H1 (cell line): ENCODE data around the gene OXNAD1. TPM values are rescaled to one million over a fixed set of nuclear protein-coding genes. Genes with fewer than 3 reads are reported as not detected.

Experiments
- CHD2 ChIP-seq: IDR thresholded peaks from 2 replicates; pipeline ENCODE4 v1.6.1; 2012; ENCODE audit warnings: low read length, improper control_type of control experiment
- KDM4A ChIP-seq: IDR thresholded peaks from one replicate; pipeline ENCODE4 v1.7.1; 2012; ENCODE audit warnings: low read depth, mild to moderate bottlenecking, moderate library complexity, low read length, inconsistent platforms; ENCODE audit not compliant: severe bottlenecking
- KDM5A ChIP-seq: fragments of 200-600 bp; IDR thresholded peaks from 2 replicates; pipeline ENCODE4 v1.7.1; 2012; ENCODE audit warnings: mild to moderate bottlenecking, low read length, inconsistent platforms, mixed read lengths
- TAF7 ChIP-seq: optimal IDR thresholded peaks from 2 replicates; pipeline ENCODE3; 2011; ENCODE audit warnings: low read depth, mild to moderate bottlenecking, inconsistent platforms, low read length, moderate library complexity, borderline replicate concordance
- polyA plus RNA-seq, 7 experiments: library from polyadenylated mRNA; depleted of rRNA in 3 of 7; stranded (reverse) in 5 of 7; unstranded in 2 of 7; fragments of >200 nt in 5 of 7; fragments of 200-250 nt in 2 of 7; gene quantifications; 1 replicate in 5 of 7; 2 replicates in 1 of 7; 4 replicates in 1 of 7; pipeline versions ENCODE4 v1.2.1 to v1.2.3, GENCODE V29; 2011 to 2013; ENCODE audit warnings: missing spikeins in 2 of 7, mixed read lengths in 2 of 7
- total RNA-seq: library from RNA; stranded (reverse); fragmentation: NEBNext Ultra II Directional; extraction: Animal tissue kit (Norgen Biotek cat#: 25700); gene quantifications from 2 replicates; pipeline ENCODE4 v1.2.1, GENCODE V29; 2021
- TF ChIP-seq, protein P1 (sequence below): fragments of 300-600 bp; sonication (generic); IDR thresholded peaks from 2 replicates; pipeline ENCODE4 v1.7.1; 2012; ENCODE audit warnings: low read length, moderate library complexity, mild to moderate bottlenecking, inconsistent platforms; ENCODE audit not compliant: insufficient replicate concordance
- TF ChIP-seq, protein P2 (sequence below): IDR thresholded peaks from 2 replicates; pipeline ENCODE4 v1.6.1; 2011; ENCODE audit warnings: low read length, improper control_type of control experiment
- TF ChIP-seq, protein P3 (sequence below): IDR thresholded peaks from 2 replicates; pipeline ENCODE4 v1.6.1; 2011; ENCODE audit warnings: low read depth, mild to moderate bottlenecking, low read length; ENCODE audit not compliant: insufficient read depth
- TF ChIP-seq, protein P4 (sequence below): IDR thresholded peaks from 2 replicates; pipeline ENCODE4 v1.6.1; 2012; ENCODE audit warnings: low read length, inconsistent platforms

The OXNAD1 gene
- total and polyA plus RNA-seq, 2 of the 8 experiments (the other 6 are each of a cell fraction or from before 2014, with no cell fraction given), result 14.9 to 24.8 TPM

DNA sequence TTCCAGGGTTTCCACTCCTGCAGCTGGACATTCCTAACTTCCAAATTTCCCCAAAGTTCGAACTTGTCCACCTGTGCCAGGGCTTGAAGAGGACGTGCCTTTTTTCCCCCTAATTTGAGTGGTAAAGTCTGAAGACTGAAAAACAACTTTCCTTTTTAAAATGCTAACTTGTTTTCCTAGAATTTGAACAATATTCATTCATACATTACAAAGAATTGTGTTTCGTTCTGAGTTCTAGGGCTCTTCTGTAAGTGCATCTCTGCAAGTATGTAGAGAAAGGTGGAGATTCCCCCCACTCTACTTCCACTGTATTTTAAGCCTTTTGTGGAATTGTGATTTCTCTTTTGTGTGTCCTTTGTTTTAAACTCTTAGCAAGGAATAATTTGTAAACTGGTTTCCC, 9.7 kb upstream of the OXNAD1 start (continued):
- TF ChIP-seq, protein P1, sequence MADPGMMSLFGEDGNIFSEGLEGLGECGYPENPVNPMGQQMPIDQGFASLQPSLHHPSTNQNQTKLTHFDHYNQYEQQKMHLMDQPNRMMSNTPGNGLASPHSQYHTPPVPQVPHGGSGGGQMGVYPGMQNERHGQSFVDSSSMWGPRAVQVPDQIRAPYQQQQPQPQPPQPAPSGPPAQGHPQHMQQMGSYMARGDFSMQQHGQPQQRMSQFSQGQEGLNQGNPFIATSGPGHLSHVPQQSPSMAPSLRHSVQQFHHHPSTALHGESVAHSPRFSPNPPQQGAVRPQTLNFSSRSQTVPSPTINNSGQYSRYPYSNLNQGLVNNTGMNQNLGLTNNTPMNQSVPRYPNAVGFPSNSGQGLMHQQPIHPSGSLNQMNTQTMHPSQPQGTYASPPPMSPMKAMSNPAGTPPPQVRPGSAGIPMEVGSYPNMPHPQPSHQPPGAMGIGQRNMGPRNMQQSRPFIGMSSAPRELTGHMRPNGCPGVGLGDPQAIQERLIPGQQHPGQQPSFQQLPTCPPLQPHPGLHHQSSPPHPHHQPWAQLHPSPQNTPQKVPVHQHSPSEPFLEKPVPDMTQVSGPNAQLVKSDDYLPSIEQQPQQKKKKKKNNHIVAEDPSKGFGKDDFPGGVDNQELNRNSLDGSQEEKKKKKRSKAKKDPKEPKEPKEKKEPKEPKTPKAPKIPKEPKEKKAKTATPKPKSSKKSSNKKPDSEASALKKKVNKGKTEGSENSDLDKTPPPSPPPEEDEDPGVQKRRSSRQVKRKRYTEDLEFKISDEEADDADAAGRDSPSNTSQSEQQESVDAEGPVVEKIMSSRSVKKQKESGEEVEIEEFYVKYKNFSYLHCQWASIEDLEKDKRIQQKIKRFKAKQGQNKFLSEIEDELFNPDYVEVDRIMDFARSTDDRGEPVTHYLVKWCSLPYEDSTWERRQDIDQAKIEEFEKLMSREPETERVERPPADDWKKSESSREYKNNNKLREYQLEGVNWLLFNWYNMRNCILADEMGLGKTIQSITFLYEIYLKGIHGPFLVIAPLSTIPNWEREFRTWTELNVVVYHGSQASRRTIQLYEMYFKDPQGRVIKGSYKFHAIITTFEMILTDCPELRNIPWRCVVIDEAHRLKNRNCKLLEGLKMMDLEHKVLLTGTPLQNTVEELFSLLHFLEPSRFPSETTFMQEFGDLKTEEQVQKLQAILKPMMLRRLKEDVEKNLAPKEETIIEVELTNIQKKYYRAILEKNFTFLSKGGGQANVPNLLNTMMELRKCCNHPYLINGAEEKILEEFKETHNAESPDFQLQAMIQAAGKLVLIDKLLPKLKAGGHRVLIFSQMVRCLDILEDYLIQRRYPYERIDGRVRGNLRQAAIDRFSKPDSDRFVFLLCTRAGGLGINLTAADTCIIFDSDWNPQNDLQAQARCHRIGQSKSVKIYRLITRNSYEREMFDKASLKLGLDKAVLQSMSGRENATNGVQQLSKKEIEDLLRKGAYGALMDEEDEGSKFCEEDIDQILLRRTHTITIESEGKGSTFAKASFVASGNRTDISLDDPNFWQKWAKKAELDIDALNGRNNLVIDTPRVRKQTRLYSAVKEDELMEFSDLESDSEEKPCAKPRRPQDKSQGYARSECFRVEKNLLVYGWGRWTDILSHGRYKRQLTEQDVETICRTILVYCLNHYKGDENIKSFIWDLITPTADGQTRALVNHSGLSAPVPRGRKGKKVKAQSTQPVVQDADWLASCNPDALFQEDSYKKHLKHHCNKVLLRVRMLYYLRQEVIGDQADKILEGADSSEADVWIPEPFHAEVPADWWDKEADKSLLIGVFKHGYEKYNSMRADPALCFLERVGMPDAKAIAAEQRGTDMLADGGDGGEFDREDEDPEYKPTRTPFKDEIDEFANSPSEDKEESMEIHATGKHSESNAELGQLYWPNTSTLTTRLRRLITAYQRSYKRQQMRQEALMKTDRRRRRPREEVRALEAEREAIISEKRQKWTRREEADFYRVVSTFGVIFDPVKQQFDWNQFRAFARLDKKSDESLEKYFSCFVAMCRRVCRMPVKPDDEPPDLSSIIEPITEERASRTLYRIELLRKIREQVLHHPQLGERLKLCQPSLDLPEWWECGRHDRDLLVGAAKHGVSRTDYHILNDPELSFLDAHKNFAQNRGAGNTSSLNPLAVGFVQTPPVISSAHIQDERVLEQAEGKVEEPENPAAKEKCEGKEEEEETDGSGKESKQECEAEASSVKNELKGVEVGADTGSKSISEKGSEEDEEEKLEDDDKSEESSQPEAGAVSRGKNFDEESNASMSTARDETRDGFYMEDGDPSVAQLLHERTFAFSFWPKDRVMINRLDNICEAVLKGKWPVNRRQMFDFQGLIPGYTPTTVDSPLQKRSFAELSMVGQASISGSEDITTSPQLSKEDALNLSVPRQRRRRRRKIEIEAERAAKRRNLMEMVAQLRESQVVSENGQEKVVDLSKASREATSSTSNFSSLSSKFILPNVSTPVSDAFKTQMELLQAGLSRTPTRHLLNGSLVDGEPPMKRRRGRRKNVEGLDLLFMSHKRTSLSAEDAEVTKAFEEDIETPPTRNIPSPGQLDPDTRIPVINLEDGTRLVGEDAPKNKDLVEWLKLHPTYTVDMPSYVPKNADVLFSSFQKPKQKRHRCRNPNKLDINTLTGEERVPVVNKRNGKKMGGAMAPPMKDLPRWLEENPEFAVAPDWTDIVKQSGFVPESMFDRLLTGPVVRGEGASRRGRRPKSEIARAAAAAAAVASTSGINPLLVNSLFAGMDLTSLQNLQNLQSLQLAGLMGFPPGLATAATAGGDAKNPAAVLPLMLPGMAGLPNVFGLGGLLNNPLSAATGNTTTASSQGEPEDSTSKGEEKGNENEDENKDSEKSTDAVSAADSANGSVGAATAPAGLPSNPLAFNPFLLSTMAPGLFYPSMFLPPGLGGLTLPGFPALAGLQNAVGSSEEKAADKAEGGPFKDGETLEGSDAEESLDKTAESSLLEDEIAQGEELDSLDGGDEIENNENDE, result no peak
- TF ChIP-seq, protein P2, sequence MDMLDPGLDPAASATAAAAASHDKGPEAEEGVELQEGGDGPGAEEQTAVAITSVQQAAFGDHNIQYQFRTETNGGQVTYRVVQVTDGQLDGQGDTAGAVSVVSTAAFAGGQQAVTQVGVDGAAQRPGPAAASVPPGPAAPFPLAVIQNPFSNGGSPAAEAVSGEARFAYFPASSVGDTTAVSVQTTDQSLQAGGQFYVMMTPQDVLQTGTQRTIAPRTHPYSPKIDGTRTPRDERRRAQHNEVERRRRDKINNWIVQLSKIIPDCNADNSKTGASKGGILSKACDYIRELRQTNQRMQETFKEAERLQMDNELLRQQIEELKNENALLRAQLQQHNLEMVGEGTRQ, result no peak
- TF ChIP-seq, protein P3, sequence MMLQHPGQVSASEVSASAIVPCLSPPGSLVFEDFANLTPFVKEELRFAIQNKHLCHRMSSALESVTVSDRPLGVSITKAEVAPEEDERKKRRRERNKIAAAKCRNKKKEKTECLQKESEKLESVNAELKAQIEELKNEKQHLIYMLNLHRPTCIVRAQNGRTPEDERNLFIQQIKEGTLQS, result no peak
- TF ChIP-seq KDM4A, result no peak
- no peak for TF ChIP-seq KDM5A
- TF ChIP-seq CHD2, result no peak
- no peak for TF ChIP-seq TAF7
- TF ChIP-seq, protein P4, sequence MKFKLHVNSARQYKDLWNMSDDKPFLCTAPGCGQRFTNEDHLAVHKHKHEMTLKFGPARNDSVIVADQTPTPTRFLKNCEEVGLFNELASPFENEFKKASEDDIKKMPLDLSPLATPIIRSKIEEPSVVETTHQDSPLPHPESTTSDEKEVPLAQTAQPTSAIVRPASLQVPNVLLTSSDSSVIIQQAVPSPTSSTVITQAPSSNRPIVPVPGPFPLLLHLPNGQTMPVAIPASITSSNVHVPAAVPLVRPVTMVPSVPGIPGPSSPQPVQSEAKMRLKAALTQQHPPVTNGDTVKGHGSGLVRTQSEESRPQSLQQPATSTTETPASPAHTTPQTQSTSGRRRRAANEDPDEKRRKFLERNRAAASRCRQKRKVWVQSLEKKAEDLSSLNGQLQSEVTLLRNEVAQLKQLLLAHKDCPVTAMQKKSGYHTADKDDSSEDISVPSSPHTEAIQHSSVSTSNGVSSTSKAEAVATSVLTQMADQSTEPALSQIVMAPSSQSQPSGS, result no peak
